Smooth muscle cell (in vitro differentiated cells): ENCODE data around the gene OOSP4A. TPM values are rescaled to one million over a fixed set of nuclear protein-coding genes. Genes with fewer than 3 reads are reported as not detected.

Experiments used
- DNase-seq: peaks from one replicate; lab custom pipeline; 2025; ENCODE audit not compliant: unreplicated experiment; lab: John Stamatoyannopoulos, UW
- H2AFZ ChIP-seq: fragments of 200-600 bp; sonication (generic); 2 replicates; pipeline ENCODE4 v1.6.0; 2016; ENCODE audit warnings: antibody characterized with exemption, low read depth, mild to moderate bottlenecking
- H3F3A ChIP-seq: fragments of 200-600 bp; sonication (generic); 2 replicates; pipeline ENCODE4 v1.6.0; 2017; ENCODE audit warnings: antibody characterized with exemption, low read depth
- H3K27ac ChIP-seq: fragments of 200-600 bp; sonication (generic); 2 replicates; pipeline ENCODE4 v1.5.1; 2016; ENCODE audit warnings: low read depth, mild to moderate bottlenecking
- H3K27me3 ChIP-seq: fragments of 200-600 bp; sonication (generic); 2 replicates; pipeline ENCODE4 v1.6.1; 2016; ENCODE audit warnings: low read depth, mild to moderate bottlenecking
- H3K36me3 ChIP-seq: fragments of 200-600 bp; sonication (generic); 2 replicates; pipeline ENCODE4 v1.5.1; 2016; ENCODE audit warnings: low read depth
- H3K4me1 ChIP-seq: fragments of 200-600 bp; sonication (generic); 2 replicates; pipeline ENCODE4 v1.5.1; 2016; ENCODE audit warnings: low read depth
- H3K4me2 ChIP-seq: fragments of 200-600 bp; sonication (generic); 2 replicates; pipeline ENCODE4 v1.6.0; 2016; ENCODE audit warnings: mild to moderate bottlenecking
- H3K4me3 ChIP-seq: fragments of 200-600 bp; sonication (generic); 2 replicates; pipeline ENCODE4 v1.5.1; 2016; ENCODE audit warnings: mild to moderate bottlenecking
- H3K79me2 ChIP-seq: fragments of 200-600 bp; sonication (generic); 2 replicates; pipeline ENCODE4 v1.6.0; 2016; ENCODE audit warnings: low read depth, mild to moderate bottlenecking
- H3K9ac ChIP-seq: fragments of 200-600 bp; sonication (generic); 2 replicates; pipeline ENCODE4 v1.6.0; 2016; ENCODE audit warnings: low read depth
- H3K9me3 ChIP-seq: fragments of 200-600 bp; sonication (generic); replicated peaks from 2 replicates; pipeline ENCODE4 v1.5.1; 2016; ENCODE audit warnings: low read depth
- H4K20me1 ChIP-seq: fragments of 200-600 bp; sonication (generic); 2 replicates; pipeline ENCODE4 v1.6.0; 2016; ENCODE audit warnings: low read depth
- CTCF ChIP-seq: fragments of 200-600 bp; sonication (generic); IDR thresholded peaks from 2 replicates; pipeline ENCODE4 v1.5.1; 2017; ENCODE audit warnings: borderline replicate concordance, mild to moderate bottlenecking, antibody characterized with exemption; ENCODE audit not compliant: insufficient read depth, poor library complexity, severe bottlenecking
- WGBS: methylation state at CpG from one replicate; pipeline ENCODE4 v1.1.7; 2016; ENCODE audit warnings: low lambda C conversion rate; 5-methylcytosine and 5-hydroxymethylcytosine counted together
- polyA plus RNA-seq: library from polyadenylated mRNA; unstranded; fragments of >200 nt; fragmentation: Nextera tagmentation; extraction: Ambion mirVana; gene quantifications from 2 replicates; pipeline ENCODE4 v1.2.1, GENCODE V29; 2016
- total RNA-seq: library from RNA; depleted of rRNA; stranded (reverse); fragments of >200 nt; gene quantifications from 2 replicates; pipeline ENCODE4 v1.2.3, GENCODE V29; 2014

The OOSP4A gene
- total and polyA plus RNA-seq, 2 experiments from 2014 or later = not detected

DNA sequence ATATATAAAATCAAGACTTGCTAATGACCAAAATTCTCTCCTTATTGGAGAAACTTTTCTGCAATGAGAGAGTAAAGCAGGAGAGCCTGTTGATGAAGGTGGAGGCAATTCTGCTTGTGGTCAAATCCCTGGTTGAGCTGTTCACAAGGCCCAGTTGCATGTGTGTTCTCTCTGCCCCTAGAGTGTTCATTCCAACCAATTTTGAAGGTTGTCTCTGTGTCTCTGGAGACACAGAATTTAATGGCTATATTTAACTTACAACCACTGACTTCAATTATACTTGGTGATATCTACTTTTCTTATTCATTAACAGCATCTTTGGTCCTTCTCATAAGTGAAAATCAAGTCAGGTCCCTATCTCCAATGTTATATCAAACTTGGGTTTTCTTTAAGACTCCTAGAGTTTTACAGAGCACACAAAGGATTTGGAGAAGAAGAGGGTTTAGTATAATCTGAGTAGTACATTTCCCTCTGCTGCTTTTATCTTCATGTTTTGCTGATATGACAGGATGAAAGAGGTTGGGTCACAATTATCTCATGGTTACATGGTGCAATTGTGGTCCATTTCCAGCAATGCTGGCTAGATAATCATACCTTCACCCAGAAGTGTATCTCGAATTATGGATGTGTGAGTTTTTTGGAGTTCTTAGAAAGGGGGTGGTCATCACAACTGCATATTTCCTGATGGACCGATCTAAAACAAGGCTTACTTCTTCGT is 4.0 kb downstream of the OOSP4A start:
- Histone ChIP-seq H3K27ac (no peak overlapping the region), H3K9ac (no peak overlapping the region), H3K9me3 (no peaks in the 10 kb centered on the region), H4K20me1 (no peaks in the 10 kb centered on the region), H3K79me2 (no peaks in the 10 kb centered on the region), H3K27me3 (no peaks in the 10 kb centered on the region), H3K4me2 (no peak overlapping the region), H2AFZ (no peak overlapping the region), H3K4me3 (no peak overlapping the region), H3K36me3 (no peaks in the 10 kb centered on the region), H3F3A (no peaks in the 10 kb centered on the region), H3K4me1 (no peaks in the 10 kb centered on the region)
- 86% methylated on average over 3 of the region's 3 CpGs for WGBS
- no peak for DNase-seq
- no peak for TF ChIP-seq CTCF

GRCh38 chr11:59968395-59968783 is 4.6 kb downstream of the OOSP4A start:
- no peak for DNase-seq
- no peaks in the 10 kb centered on the region for H4K20me1 ChIP-seq
- no peaks in the 10 kb centered on the region for H3K4me1 ChIP-seq
- no peak overlapping the region for H2AFZ ChIP-seq
- WGBS = 62% methylated on average over 1 of the region's 1 CpG
- no peaks in the 10 kb centered on the region for H3K36me3 ChIP-seq
- no peak overlapping the region for H3K4me2 ChIP-seq
- H3K27ac ChIP-seq = no peak overlapping the region
- no peak overlapping the region for H3K4me3 ChIP-seq
- TF ChIP-seq CTCF = no peak
- H3K79me2 ChIP-seq = no peaks in the 10 kb centered on the region
- H3K9ac ChIP-seq = no peak overlapping the region
- no peaks in the 10 kb centered on the region for H3F3A ChIP-seq
- H3K9me3 ChIP-seq = no peaks in the 10 kb centered on the region
- H3K27me3 ChIP-seq = no peaks in the 10 kb centered on the region

- WGBS = 63% methylated on average over 5 of the region's 5 CpGs
- H4K20me1 ChIP-seq = no peaks in the 10 kb centered on the region
- no peaks in the 10 kb centered on the region for H3K4me1 ChIP-seq
- no peaks in the 10 kb centered on the region for H3F3A ChIP-seq
- H3K36me3 ChIP-seq = no peaks in the 10 kb centered on the region
- DNase-seq = no peak
- H3K4me3 ChIP-seq = no peak overlapping the region
- no peaks in the 10 kb centered on the region for H3K79me2 ChIP-seq
- no peak for TF ChIP-seq CTCF
- no peaks in the 10 kb centered on the region for H3K27me3 ChIP-seq
- no peak overlapping the region for H3K4me2 ChIP-seq
- no peak overlapping the region for H2AFZ ChIP-seq
- H3K9ac ChIP-seq = no peak overlapping the region
- no peaks in the 10 kb centered on the region for H3K9me3 ChIP-seq
- H3K27ac ChIP-seq = no peak overlapping the region
Measured at GRCh38 chr11:59973097-59973496, 9.3 kb downstream of the OOSP4A start.
